NCI-H69 (cell line): ENCODE results near the gene ODC1.

ENCODE experiments used
- DNase-seq: peaks from one replicate; lab custom pipeline; 2025; lab: John Stamatoyannopoulos, UW

The ODC1 gene

DNA sequence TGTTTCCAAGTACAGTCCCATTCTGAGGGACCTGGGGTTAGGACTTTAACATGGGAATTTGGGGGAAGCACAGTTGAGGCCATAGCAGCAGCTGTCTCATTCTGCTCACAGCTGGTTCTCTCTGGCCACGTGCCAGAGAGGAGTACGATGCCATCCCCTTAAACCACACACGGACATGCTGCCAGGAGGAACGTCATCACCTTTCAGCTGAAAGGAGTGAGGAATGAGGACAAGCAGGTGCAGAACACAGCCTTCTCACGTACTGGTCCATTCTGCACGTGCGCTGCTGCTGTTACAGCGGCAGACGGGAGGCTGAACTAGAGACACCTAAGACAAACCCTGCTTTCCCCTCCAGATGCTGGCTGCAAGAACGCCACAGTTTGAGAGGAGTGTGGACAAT, 33.5 kb downstream of the ODC1 start:
- DNase-seq: peak; percentile 83

DNA sequence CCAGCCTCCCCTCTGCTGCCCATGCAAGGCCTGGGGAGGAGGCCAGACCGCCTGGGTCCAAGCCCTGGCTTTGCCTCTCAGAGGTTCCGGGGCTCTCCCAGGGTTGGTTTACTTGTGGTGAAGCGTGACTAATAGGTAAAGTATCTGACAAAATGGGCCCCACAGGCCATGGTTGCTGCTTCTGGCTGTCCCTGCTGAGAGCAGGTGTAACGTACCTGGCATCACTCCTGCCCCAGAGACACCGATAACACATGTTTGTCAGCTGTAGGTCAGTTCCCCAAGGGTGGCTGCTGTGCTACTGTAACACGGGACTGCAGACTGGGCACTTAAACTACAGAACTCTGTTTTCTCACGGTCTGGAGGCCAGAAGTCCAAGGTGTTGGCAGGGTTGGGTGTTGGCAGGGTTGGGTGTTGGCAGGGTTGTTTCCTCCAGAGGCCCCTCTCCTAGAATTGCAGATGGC, 34.1 kb downstream of the ODC1 start:
- peak; percentile 62 for DNase-seq

DNA sequence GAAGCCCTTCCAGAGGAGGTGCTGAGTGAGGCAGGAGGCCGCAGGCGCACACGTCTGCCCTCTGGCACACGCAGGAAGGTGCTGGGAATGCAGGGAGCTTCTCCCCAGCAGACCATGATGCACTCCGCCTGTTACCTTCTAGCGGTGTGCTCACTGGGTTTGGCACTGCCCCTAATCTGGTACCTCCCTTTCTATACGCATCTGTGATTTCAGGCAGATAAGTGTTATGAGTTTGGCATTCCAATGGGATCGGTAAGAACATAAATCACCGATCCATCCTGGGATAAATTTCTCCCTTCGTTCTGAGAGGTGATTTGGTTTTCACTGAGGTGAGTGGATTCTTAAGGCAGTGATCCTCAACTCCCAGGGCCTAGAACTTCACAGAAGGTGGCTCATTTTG, 34.6 kb downstream of the ODC1 start:
- DNase-seq: no peak

- peak; percentile 41 for DNase-seq
These were observed 35.7 kb downstream of the ODC1 start for GRCh38 chr2:10412380-10412779.

- DNase-seq: no peak
These were observed 36.6 kb downstream of the ODC1 start for GRCh38 chr2:10411557-10411956.

DNA sequence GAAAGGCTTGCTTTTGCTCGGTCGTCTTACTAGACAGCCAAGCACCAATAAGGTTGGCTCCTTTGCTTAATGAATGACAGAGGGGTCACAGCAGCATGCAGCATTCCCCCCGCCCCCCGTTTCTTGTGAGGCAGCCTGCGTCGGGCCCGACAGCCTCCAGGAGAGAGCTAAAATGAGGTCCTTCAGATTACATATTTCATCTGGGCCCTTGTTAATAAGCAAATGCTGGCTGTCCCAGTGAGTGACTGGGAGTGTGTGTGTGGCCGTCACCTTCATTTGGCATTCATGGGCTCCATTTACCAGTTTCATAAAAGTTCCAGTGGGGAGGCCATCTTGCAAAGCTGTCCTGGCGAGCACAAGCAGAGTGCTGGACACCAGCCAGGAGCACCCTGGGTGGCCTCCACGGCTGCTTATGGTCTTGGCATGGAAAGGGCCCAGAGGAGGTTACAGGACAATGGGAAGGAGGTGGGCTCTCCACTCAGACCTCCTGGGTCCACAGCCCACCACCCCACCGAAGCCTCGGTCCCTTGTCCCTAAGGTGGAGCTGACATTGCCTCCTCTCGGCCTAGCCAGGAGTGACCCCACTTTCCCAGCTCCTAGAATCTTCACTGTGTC, 37.2 kb downstream of the ODC1 start:
- DNase-seq: peak; percentile 15

GRCh38 chr2:10410001-10410822, 37.9 kb downstream of the ODC1 start:
- DNase-seq: no peak

GRCh38 chr2:10408649-10409579, 39.2 kb downstream of the ODC1 start:
- peak; percentile 91 for DNase-seq

- DNase-seq: peak; percentile 79
These were observed 40.1 kb downstream of the ODC1 start for GRCh38 chr2:10407841-10408648.

DNA sequence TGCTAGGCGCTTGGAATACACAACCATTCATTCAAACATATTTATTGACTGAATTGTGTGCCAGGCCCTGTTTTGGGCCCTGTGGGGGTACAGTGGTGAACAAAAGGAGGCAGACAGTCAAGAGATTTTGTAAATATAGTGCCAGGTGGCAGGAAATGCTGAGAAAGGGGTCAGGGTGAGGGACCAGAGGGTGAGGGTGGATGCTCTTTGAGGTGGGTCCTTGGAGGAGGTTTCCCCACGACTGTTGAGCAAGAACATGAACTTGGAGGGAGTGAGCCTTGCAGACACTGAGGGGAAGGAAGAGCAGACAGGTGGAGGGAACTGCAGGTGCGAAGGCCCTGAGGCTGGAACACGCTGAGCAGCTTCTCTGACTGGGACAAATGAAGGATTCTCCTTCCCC, 40.7 kb downstream of the ODC1 start:
- peak; percentile 45 for DNase-seq

DNA sequence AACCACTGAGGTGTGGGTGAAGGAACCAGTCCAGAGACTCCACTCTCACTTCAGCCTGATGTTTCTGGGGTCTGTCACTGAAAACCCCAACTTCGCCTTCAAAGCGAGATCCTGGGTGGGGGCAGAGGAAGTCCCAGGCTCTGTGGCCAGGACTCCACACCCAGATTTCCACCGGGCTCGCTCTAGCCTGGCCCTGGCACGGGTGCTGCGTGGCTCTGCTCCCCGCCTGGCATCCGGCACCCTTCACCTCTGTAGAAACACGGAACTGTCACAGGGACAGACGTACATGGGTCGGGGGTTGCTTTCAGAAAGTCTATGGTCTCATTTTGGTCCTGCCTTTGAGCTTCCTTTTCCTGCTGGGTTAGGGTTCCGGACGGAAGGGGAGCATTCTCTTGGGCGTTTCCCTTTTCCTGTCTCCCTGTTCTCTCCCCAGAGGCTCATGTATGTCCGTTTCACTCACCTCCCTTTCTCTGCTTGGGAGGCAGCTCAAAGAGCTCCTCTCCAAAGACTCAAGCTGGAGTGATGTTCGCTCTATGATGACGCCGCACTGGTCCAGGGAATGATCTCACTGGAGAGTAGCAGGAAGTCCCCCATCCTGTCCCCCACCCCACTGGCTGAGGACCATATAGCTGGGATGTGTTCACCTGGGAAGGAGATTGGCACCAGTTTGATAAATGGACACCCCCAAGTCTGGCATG, 41.5 kb downstream of the ODC1 start:
- DNase-seq: no peak

- DNase-seq: no peak
These were observed 42.1 kb downstream of the ODC1 start for GRCh38 chr2:10406016-10406415.

GRCh38 chr2:10405448-10405847, 42.7 kb downstream of the ODC1 start:
- DNase-seq: peak; percentile 86

DNA sequence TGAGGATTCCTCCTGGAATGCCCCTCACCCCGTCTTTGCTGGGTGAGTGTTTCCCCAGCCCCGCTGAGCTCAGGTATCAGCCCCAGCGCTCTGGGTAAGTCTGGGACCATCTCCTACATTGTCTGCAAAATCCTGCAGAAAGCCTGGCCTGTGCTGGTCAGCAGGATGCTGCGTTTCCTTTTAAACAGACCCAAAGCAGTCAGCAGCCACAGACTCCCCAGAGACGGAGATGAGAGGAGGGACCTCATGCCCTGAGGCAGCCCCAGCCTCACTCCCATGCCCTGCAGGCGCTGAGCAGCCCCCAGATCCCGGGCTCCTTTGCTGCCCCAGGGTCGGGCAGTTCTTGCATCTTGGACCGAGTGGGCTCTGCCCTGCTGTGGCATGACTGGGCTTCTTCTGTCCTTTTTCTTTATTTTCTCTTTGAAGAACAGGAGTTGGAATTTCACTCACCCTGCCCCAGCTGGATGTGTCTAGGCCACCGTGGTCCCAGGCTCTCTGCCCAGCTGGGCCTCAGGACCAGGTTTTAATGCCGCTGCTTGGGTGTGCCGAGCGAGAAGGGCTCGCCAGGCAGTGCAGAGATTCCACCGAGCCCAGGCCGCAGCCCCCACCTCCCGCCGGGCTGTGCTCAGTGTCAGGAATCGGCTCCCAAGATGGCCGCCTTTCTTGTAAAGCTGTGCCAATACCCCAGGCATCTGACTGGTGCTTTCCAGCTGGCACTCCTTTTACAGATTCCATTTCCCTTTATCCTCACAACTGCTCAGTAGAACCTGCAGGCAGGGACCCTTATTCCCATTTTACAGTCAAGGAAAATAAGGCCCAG, 43.6 kb downstream of the ODC1 start:
- peak; percentile 23 for DNase-seq

GRCh38 chr2:10402653-10403215, 45.4 kb downstream of the ODC1 start:
- DNase-seq: no peak

GRCh38 chr2:10402062-10402585, 46.0 kb downstream of the ODC1 start:
- no peak for DNase-seq

DNA sequence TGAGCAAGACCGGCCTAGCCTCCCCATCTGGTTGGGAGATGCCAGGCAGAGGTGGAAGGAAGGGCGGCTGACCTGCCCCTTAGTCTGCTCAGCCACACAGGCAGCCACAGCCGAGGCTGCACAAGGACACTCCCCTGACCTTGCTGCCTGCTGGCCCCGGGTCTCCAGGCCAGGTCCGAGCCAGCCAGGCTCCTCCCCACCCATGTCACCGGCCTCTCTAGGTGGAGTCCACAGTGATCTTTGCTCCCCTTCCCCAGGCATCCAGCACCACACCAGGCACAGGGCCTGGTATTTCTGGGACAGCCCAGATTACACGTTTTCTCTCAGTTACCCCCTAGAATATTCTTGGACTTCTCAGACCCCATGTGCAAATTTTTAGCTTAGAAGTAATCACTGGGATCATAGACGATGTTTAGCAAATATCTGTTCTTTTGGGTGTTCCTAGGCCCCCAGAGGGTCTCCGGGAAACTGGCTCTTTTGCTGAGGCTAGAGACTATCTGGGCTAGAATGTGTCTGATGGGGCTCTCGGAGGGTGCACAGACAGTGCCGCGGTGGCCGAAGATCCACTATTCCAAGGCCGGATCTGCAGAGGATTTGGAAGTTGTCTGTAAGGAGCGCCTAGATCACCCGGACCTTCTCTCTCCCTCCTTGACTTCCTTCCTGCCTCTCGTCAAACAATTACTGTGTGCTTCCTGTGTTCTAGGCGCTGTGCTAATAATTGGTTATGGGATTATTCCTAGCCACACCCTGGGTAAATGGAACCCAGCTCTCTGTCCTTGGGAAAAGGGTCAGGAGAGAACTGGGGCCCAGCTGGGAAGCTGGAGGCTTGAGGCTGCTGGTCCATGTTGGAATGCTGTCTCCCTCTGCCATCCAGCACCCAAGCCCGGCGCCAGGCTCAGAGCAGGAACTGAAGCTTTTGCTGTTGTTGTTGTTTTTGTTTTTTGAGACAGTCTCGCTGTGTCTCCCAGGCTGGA, 46.9 kb downstream of the ODC1 start:
- DNase-seq: peak; percentile 52

DNA sequence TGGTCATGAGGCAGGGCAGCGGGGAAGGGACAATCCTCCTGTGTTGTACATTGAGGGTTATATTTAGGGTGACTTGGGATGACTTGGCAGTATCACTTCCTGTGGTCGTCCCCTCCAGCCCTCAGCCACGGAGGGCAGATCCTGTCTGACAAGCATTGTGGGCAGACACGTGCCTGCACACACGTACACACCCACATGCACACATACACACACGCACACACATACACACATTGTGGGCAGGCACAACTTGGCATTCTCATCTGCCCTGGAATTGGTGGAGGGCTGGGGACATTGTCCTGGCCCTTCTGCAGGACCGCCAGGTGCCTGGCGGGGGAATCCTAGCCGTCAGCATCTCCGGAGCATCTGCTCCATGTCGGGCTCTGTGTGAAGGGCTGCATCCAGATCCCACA, 47.6 kb downstream of the ODC1 start:
- DNase-seq: no peak
